Measurements from ENCODE around the gene FANCM.

The FANCM gene, protein sequence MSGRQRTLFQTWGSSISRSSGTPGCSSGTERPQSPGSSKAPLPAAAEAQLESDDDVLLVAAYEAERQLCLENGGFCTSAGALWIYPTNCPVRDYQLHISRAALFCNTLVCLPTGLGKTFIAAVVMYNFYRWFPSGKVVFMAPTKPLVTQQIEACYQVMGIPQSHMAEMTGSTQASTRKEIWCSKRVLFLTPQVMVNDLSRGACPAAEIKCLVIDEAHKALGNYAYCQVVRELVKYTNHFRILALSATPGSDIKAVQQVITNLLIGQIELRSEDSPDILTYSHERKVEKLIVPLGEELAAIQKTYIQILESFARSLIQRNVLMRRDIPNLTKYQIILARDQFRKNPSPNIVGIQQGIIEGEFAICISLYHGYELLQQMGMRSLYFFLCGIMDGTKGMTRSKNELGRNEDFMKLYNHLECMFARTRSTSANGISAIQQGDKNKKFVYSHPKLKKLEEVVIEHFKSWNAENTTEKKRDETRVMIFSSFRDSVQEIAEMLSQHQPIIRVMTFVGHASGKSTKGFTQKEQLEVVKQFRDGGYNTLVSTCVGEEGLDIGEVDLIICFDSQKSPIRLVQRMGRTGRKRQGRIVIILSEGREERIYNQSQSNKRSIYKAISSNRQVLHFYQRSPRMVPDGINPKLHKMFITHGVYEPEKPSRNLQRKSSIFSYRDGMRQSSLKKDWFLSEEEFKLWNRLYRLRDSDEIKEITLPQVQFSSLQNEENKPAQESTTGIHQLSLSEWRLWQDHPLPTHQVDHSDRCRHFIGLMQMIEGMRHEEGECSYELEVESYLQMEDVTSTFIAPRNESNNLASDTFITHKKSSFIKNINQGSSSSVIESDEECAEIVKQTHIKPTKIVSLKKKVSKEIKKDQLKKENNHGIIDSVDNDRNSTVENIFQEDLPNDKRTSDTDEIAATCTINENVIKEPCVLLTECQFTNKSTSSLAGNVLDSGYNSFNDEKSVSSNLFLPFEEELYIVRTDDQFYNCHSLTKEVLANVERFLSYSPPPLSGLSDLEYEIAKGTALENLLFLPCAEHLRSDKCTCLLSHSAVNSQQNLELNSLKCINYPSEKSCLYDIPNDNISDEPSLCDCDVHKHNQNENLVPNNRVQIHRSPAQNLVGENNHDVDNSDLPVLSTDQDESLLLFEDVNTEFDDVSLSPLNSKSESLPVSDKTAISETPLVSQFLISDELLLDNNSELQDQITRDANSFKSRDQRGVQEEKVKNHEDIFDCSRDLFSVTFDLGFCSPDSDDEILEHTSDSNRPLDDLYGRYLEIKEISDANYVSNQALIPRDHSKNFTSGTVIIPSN (N-terminal part only)

DNA sequence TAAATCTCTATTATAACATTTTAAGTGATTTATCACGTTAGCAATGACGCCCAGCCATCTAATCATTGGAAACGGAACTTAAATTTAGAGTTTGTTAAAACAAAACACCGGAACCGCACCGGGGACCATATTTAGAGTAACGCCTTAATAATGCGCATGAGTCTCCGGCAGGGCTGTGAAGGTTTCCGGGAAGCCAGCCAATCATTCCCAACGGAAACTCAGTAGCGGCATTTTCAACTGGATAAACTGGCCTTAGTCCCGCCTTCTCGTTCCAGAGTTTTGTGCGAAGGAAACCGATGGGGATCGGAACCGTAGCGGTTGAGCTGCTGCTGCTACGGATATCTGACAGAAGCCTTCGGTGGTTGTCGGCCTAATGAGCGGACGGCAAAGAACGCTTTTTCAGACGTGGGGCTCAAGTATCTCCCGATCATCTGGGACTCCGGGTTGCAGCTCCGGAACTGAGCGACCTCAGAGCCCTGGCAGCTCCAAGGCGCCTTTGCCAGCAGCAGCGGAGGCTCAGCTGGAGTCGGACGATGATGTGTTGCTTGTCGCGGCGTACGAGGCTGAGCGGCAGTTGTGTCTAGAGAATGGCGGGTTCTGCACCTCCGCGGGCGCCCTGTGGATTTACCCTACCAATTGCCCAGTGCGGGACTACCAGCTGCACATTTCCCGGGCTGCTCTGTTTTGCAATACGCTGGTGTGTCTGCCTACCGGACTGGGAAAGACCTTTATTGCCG is at the start of gene FANCM:
Gene FANCM, plus strand, starts transcription at position 272 of the 737 bp plus-strand sequence. Its CDS starts 102 bp downstream, at position 374.
- peak; percentile 85 for DNase-seq (ENCODE audit: low read depth)

DNA sequence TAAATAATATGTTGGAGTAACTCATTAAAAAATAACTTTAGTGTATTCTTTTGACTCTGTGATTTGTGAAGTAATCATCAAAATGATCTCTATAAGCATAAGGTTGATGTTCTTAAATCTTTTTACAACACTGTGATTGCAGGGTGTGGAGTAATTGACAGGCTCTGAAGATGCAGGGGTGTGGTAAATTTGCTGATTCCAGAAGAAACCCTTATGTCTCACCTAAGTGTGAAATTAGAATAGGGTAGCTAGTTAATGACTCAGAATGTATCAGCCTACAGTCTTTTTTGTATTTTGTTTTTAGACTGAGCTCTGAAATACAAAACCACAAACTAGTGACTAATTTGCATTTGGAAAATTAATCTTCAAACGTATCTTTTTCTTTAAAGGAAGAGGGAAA is 45.9 kb upstream of the FANCM start:
- DNase-seq (ENCODE audit: low read depth) = no peak

DNA sequence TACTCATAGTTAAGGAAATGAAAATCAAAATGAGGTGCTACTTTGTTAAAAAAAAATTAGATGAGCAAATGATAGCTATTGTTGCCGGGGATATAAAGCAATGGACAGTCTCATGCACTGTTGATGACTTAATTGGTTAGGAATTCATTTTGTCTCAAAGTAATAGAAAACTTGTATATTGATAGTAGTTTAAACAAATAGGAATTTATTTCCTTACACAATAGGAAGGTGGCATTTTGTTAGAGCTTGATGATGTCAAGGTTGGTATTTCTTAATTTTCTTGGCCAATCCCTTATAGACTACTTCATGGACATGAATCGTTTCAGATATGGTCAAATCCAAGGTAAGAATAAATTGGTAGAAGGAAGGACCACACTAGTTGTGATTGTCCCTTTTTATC is 44.0 kb upstream of the FANCM start:
- no peak for DNase-seq (ENCODE audit: low read depth)

DNA sequence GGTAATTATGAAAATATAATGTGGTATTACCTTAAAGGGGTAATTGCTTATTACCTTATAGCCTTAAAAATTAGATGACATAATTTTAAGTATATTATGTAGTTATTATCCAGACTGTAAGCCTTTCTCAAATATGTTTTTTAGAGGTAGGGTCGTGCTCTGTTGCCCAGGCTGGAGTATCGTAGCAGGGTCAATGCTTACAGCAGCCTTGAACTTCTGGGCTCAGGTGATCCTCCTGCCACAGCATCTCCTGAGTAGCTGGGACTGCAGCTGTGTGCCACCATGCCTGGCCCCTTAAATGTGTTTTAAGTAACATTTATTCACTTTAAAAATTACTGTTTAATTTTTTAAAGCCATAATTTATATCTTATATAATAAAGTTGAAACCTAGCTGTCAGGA is 41.5 kb upstream of the FANCM start:
- DNase-seq (ENCODE audit: low read depth) = no peak

DNA sequence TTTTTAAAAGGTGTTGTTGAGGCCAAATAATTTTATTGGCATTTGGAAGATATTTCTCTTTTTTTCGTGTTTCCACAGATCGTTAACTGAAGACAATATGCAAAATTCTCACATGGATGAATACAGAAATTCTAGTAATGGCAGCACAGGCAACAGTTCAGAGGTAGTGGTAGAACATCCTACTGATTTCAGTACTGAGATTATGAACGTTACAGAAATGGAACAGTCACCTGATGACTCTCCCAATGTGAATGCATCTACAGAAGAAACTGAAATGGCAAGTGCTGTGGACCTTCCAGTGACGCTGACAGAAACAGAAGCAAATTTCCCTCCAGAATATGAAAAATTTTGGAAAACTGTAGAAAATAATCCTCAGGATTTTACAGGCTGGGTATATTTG is 40.6 kb upstream of the FANCM start:
- DNase-seq (ENCODE audit: low read depth) = no peak

DNA sequence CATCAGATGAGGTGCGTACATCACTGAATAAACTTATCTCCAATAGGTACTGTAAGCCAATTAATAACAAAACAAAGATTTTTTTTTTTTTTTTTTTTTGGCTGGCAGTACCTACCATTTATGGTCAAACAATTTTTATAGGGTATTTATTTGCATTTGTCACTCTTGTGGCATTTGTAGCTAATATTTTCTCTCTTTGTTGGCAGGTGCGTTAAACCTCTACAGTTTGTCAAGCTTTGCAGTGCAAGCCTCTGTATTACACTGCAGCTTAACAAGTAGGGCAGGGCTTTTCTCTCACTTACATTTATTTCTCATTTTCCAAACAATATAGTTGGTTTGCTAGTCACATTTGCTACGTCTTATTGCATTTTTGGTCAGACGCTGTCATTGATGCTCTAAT is 39.5 kb upstream of the FANCM start:
- DNase-seq (ENCODE audit: low read depth) = no peak

DNA sequence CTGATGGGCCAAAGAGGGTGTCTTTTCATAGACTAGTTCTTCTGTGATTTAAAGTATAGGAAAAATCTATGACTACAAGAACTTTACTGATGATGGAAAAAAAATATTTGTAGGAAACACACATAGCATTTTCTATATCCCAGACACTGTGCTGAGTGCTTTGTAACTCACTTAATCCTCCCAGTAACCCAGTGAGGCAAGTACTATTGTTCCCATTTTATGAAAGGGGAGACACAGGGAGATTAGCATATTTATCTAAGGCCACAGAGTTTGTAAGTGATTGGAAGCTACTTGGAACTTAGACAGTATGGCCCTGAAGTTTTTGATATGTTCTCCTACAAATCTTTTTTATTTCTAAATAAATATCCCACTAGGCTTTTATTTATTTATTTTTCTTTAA is 31.9 kb upstream of the FANCM start:
- DNase-seq (ENCODE audit: low read depth) = no peak

DNA sequence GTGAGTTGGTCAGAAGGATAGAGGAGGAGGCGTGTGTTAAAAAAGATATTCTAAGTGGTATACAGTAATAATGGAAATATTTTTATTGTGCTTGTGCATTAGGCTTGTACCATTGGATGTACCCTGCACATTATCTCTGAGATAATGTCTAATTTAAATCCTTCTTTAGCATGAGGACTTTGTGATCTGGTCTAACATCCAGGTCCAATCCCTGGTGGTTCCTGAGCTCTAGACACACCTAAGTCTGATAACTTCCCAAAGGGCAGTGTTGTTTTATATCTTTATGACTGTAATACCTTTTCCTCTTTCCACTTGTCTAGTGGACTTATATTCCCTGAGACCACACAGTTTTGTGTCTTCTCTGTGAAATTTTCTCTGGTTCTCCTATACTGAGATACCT is 31.2 kb upstream of the FANCM start:
- no peak for DNase-seq (ENCODE audit: low read depth)

DNA sequence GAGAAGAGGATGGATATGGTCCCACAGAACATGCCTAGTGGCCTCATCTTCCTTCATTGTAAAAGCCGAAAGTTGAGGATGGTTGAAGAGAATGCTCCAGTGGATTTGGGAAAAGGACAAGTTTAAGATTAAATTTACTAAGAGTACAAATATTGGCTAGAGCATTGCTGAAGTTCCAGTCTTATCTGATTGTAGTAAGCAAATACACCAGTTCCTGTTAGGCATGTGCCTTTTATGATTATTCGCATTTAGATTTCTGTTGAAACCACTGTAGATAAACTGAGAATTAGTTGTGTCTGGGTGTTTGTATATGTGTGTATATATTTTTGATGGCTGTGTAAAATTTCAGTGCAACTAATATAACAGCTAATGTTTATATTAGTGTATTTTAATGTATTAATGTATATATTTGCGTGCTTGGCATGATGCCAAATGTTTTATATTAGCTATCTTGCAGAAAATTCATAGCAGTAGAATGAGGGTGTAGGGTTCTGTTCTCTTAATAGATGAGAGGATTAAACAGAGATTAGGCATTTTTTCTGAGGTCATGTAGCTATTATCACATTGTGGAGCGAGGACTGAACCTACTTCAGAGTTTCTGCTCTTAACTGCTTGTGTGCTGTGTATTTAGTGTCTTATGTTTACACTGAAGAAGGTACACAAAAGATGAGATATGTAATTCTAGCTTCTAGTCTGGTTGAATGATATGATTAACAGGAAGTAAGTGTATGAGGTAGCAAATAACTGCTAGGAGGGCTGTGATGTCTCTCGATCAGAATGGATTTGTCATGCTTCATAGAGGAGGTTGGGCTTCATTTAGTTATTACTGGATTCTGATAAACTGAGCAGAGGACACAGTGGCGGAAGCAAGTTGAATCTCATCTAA is 22.6 kb upstream of the FANCM start:
- DNase-seq (ENCODE audit: low read depth) = no peak

DNA sequence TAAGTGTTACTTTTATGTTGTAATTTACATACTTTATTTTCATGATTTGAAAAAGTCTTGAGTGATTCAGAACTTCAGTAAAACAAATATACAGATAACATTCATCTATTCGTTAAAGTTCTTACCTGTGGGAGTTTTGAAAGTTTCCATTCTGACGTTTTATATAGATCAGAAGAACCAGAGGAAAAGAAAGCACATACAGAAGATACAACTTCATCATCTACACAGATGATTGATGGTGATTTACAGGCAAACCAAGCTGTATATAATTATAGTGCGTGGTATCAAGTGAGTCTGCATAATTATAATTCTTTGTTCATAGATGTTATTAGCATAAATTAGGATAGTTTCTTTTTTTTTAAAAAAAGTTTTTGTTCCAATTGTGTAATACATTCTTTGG is 21.4 kb upstream of the FANCM start:
- no peak for DNase-seq (ENCODE audit: low read depth)

DNA sequence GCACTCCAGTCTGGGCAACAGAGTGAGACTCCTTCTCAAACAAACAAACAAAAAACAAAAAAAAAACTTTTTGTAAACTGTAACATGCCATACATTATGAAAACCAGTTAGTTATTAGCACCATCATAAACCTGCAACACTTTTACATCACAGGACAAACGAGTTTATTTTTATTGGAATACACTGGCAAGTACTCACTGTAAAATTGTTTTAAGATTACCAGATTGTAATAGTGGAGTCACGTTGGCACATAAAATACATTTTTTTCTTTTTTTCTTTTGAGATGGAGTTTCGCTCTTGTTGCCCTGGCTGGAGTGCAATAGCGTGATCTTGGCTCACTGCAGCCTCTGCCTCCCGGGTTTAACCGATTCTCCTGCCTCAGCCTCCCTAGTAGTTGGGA is 17.1 kb upstream of the FANCM start:
- no peak for DNase-seq (ENCODE audit: low read depth)

DNA sequence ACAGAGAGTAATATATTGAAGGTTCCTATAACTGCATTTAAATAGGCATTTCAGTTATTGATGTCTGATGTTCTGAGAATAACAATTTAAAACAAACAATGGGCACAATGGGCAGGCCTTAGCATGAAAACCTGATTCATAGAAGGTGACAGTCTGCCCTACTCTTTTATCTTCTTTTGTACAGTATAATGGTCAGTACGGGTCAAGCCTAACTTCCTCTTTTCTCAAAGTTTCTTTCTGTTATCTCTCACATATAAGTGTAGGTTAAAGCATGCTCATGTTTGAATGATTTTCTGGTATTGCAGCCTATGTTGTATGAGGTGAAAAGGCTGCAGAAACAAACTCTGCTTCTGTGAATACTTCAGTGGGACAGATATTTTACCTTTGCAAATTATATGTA is 15.6 kb upstream of the FANCM start:
- no peak for DNase-seq (ENCODE audit: low read depth)

DNA sequence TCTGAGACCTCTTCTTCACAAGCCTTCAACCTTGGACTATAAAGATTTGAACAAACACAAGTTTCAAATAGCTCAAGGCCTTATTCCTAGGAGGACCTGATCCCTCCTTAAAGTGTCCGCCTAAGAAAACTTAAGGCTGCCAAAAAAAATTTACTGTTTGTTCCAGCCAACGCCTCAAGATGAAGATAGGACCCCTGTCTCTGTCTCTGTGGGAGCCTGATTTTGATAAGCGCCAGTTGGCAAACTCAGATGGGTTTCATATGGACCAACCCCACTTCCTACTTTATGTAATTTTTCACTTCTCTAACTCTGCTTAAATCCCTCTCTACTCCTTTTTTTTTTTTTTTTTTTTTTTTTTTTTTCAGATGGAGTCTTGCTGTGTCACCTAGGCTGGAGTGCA is 12.5 kb upstream of the FANCM start:
- DNase-seq (ENCODE audit: low read depth) = no peak

DNA sequence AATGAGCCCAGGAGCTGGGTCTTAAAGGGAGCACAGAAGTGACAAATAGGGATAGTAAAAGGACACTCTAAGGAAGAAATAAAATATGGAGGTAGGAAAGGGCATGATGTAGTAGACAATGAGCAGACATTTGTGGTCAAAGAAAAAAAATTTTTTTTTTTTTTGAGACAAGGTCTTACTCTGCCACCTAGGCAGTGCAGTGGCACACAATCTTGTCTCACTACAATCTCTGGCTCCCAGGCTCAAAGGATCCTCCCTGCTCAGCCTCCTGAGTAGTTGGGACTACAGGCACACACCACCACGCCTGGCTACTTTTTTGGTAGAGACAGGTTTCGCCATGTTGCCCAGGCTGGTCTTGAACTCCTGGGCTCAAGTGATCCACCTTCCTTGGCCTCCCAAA is 10.0 kb upstream of the FANCM start:
- no peak for DNase-seq (ENCODE audit: low read depth)

DNA sequence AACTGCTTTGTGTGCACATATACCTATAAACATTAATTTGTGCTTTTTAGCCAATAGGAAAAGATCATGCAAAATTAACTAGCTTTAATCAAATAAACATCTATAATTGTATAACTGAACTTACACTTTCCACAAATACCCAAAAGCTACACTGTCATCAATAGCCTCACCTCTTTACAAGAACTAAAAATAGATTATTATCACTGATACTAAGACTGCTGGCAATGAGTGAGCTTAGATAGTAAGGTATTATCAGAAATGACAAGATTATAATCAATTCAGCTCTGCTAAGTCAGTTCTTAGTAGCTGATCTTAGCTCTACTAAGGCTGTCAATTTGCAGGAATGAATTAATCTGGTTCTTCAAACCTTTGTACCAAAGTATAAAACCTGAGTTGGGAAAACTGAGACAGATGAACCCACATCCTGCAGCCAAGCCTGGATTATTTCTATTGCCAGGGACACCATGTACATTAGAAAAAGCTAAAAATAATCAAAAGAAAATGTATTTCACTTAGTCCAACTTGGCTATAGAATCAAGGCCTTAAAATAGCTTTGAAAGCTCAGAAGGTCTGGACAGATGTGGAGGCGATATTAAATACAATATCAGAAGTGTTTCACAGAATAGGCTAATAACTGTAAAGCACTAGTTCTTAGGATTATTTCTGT is 6.6 kb upstream of the FANCM start:
- no peak for DNase-seq (ENCODE audit: low read depth)

DNA sequence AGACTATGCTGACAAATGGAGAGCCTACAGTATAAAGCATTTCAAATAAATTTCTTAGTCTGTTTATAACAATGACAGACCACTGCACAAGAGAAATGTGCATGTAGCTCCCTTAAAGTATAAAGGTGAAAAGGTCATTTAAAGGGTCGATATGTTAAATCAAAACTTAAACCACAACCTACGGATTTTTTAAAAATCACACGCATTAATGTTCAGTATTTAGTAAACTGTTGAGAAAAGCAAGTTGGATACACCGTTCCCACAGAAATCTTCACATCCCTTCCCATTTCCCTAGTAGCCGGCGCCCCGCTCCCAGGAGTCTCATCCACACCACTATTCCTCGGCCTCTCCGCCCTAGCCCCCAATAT is 2.1 kb upstream of the FANCM start:
- DNase-seq (ENCODE audit: low read depth) = no peak

DNA sequence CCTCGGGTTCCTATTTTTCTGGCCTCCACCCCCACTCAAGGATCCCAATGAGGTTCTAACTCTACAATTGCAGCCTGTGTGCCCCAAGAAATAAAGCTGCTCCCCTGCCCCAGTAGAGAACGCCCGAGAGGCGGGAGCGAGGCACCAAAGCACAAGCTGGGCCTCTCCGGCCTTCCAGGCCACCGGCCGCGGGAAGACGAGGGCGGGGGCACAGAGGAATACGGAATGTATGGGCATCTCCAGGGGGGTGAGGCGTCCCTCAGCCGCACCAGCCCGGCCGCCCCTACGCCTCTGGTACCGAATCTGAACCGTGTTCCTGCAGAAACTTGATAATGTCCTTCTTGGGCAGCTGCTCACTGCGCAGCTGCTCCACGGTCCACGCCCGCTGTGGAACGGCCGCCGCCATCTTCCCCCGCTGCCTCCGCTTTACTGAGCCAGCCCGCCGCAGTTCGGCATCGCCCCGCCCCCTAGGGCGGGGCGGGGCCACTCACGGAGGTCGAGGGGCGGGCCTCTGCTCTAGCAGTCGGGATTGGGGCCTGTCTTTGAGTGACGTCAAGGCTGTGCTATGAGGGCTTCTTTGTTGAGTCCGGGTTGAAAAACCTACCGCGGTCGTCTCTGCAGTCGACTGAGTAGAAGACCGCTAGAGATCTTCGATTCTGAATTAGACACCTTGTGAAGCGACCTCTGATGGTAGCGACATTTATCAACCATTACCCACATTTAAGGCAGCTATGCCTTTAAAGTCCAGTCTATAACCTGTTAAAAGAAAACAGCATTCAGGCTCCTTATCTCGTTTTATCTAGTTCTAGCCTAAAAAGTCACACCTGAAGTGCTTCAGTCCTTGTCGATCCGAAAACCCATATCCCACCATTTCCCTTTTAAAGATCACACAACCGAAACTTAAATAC is 1.4 kb upstream of the FANCM start, which contains the start of gene FKBP3:
Gene FKBP3, minus strand, starts transcription at position 431 of the 908 bp plus-strand sequence. Its CDS starts 25 bp downstream, at position 406.
- peak; percentile 93 for DNase-seq (ENCODE audit: low read depth)

DNA sequence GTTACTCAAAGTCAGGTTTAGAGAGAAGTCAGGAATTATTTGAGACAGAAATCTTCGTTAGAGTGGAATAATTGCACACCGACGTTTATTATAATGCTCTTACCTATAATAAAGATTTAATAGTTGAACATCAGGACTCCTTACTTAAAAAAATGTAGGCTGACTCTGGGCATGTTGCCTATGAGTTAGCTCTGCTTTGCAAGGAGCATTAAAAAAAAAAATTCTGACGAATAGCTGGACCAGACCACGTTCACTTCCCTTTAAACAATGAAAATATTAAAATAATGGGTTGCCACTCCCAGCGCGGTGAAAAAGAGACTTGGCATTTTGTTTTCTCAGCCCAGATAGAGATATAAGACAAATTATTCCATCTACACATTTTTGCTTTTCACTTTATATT is 574 bp upstream of the FANCM start:
- no peak for DNase-seq (ENCODE audit: low read depth)

DNA sequence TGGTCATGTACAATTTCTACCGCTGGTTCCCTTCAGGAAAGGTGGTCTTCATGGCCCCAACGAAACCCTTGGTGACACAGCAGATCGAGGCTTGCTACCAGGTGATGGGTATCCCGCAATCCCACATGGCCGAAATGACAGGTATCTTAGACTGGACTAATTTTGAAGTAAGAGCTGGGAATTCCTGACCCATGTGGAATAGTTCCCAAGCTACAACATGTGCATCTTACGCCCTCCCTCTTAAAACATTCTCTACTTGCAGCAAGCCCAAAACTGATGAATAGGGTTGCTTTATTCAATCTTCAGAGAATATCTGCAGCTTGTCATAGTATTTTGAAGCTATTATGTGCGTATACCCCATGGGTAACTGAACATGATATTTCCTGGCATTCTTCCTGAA is 669 bp downstream of the FANCM start:
- DNase-seq (ENCODE audit: low read depth) = no peak
